PC-3 (cell line): Measurements from ENCODE around the gene CYBC1. TPM values are rescaled to one million over a fixed set of nuclear protein-coding genes. Genes with fewer than 3 reads are reported as not detected.

Experiments used
- ATAC-seq: fragments of 200-7000 bp; cut with Tn5 transposase; 2 replicates; pipeline ENCODE4 v1.9.1; 2020; ENCODE audit warnings: mild to moderate bottlenecking, moderate library complexity
- BruUV-seq: library from RNA; stranded (reverse); fragments of 400-500 nt; replicated peaks from 2 replicates; lab custom pipeline; 2021; lab: Mats Ljungman, UMichigan
- CTCF ChIA-PET: fragments of 300-600 bp; sonication (Branson Sonifier 250); formaldehyde crosslinking; loops from one replicate; lab custom pipeline; 2022; ENCODE audit warnings: antibody characterized with exemption; lab: Charles Lee
- POLR2A ChIA-PET: fragments of 300-600 bp; sonication (Branson Sonifier 250); formaldehyde crosslinking; loops from one replicate; lab custom pipeline; 2022; ENCODE audit warnings: antibody characterized with exemption; ENCODE audit not compliant: unreplicated experiment; lab: Charles Lee
- DNase-seq: peaks from one replicate; pipeline ENCODE4 v3.0.0-alpha.2; 2015
- H2AFZ ChIP-seq: fragments of 300-600 bp; sonication (generic); 2 replicates; pipeline ENCODE4 v1.6.0; 2016; ENCODE audit warnings: antibody characterized with exemption, low read length
- H3F3A ChIP-seq: fragments of 300-600 bp; sonication (generic); one replicate; pipeline ENCODE4 v1.6.0; 2017; ENCODE audit warnings: antibody characterized with exemption, low read length, control low read depth, mild to moderate bottlenecking; ENCODE audit not compliant: unreplicated experiment
- H3K27ac ChIP-seq: fragments of 300-600 bp; sonication (generic); 2 replicates; pipeline ENCODE4 v1.5.1; 2016; ENCODE audit warnings: mild to moderate bottlenecking, low read length
- H3K27me3 ChIP-seq: fragments of 300-600 bp; sonication (generic); 2 replicates; pipeline ENCODE4 v1.6.1; 2016; ENCODE audit warnings: low read length, mixed read lengths
- H3K36me3 ChIP-seq: fragments of 300-600 bp; sonication (generic); 2 replicates; pipeline ENCODE4 v1.6.1; 2016; ENCODE audit warnings: low read depth, mixed run types, low read length, mixed read lengths
- H3K4me1 ChIP-seq: fragments of 300-600 bp; sonication (generic); 2 replicates; pipeline ENCODE4 v1.5.1; 2016; ENCODE audit warnings: low read length; ENCODE audit not compliant: insufficient read depth
- H3K4me2 ChIP-seq: fragments of 300-600 bp; sonication (generic); 2 replicates; pipeline ENCODE4 v1.6.0; 2016; ENCODE audit warnings: low read length
- H3K4me3 ChIP-seq: fragments of 300-600 bp; sonication (generic); 2 replicates; pipeline ENCODE4 v1.5.1; 2016; ENCODE audit warnings: mild to moderate bottlenecking, low read length, mixed read lengths
- H3K79me2 ChIP-seq: fragments of 300-600 bp; sonication (generic); 2 replicates; pipeline ENCODE4 v1.6.1; 2017; ENCODE audit warnings: low read length, mixed read lengths
- H3K9ac ChIP-seq: fragments of 300-600 bp; sonication (generic); 2 replicates; pipeline ENCODE4 v1.6.0; 2016; ENCODE audit warnings: mild to moderate bottlenecking, low read length
- H3K9me2 ChIP-seq: fragments of 300-600 bp; sonication (generic); replicated peaks from 2 replicates; pipeline ENCODE4 v1.6.1; 2016; ENCODE audit warnings: mixed run types, low read length, mixed read lengths
- H3K9me3 ChIP-seq: fragments of 300-600 bp; sonication (generic); 2 replicates; pipeline ENCODE4 v1.6.1; 2016; ENCODE audit warnings: low read length, mixed read lengths
- H4K20me1 ChIP-seq: fragments of 300-600 bp; sonication (generic); 2 replicates; pipeline ENCODE4 v1.6.1; 2016; ENCODE audit warnings: low read length, mixed read lengths
- EZH2 ChIP-seq: fragments of 300-600 bp; sonication (generic); IDR thresholded peaks from one replicate; pipeline ENCODE4 v1.6.1; 2017; ENCODE audit warnings: antibody characterized with exemption, mild to moderate bottlenecking, low read length; ENCODE audit not compliant: unreplicated experiment
- EZH2phosphoT487 ChIP-seq: fragments of 300-600 bp; sonication (generic); IDR thresholded peaks from 2 replicates; pipeline ENCODE4 v1.6.1; 2018; ENCODE audit warnings: mild to moderate bottlenecking, antibody characterized with exemption, low read length, borderline replicate concordance
- intact Hi-C: fragments of 100-400 bp; cut with micrococcal nuclease; formaldehyde crosslinking; loops from 2 replicates; pipeline ENCODE4 v1.9.0; 2023
- total RNA-seq: library from RNA; depleted of rRNA; stranded (reverse); fragments of >200 nt; gene quantifications from 2 replicates; pipeline ENCODE4 v1.2.3, GENCODE V29; 2014
- TF ChIP-seq, protein P1 (sequence below): fragments of 300-600 bp; sonication (generic); conservative IDR thresholded peaks from 2 replicates; pipeline ENCODE4 v1.5.1; 2017; ENCODE audit warnings: antibody characterized with exemption, low read depth, mild to moderate bottlenecking, low read length

The CYBC1 gene
- total RNA-seq, 1 experiment from 2014 or later = 77.2 TPM

DNA sequence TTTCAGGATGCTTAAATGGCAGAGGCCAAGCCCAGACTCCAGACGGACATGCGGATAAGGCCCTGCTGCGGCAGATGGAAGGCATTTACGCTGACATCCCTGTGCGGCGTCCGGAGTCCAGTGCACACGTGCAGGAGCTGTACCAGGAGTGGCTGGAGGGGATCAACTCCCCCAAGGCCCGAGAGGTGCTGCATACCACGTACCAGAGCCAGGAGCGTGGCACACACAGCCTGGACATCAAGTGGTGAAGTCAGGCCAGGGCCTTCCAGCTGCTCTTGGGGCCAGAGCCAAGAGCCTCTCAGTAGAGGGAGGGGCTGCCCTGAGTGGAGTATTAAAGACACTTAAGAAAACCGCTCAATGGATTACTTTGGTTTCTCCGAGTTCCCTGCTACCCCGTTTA is 37.4 kb upstream of the CYBC1 start:
- Histone ChIP-seq H3K36me3 (peaks cover 13% of the 10 kb centered on the region), H3K79me2 (no peaks in the 10 kb centered on the region), H3K9ac (no peak overlapping the region), H3F3A (peaks cover 7% of the 10 kb centered on the region), H3K4me3 (no peak overlapping the region), H3K27ac (no peak overlapping the region), H3K27me3 (no peaks in the 10 kb centered on the region), H3K4me1 (peaks cover 10% of the 10 kb centered on the region), H2AFZ (no peak overlapping the region), H3K9me2 (no peaks in the 10 kb centered on the region), H3K4me2 (no peak overlapping the region), H4K20me1 (no peaks in the 10 kb centered on the region), H3K9me3 (no peaks in the 10 kb centered on the region)
- CTCF ChIA-PET = no interaction called here
- POLR2A ChIA-PET = no interaction called here
- TF ChIP-seq, protein P1, sequence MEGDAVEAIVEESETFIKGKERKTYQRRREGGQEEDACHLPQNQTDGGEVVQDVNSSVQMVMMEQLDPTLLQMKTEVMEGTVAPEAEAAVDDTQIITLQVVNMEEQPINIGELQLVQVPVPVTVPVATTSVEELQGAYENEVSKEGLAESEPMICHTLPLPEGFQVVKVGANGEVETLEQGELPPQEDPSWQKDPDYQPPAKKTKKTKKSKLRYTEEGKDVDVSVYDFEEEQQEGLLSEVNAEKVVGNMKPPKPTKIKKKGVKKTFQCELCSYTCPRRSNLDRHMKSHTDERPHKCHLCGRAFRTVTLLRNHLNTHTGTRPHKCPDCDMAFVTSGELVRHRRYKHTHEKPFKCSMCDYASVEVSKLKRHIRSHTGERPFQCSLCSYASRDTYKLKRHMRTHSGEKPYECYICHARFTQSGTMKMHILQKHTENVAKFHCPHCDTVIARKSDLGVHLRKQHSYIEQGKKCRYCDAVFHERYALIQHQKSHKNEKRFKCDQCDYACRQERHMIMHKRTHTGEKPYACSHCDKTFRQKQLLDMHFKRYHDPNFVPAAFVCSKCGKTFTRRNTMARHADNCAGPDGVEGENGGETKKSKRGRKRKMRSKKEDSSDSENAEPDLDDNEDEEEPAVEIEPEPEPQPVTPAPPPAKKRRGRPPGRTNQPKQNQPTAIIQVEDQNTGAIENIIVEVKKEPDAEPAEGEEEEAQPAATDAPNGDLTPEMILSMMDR = no peak
- TF ChIP-seq EZH2phosphoT487 = no peak
- no peak for TF ChIP-seq EZH2
- no peak for DNase-seq
- intact Hi-C loops = no loop called here
- no peak for ATAC-seq
- no TSS peak for BruUV-seq

DNA sequence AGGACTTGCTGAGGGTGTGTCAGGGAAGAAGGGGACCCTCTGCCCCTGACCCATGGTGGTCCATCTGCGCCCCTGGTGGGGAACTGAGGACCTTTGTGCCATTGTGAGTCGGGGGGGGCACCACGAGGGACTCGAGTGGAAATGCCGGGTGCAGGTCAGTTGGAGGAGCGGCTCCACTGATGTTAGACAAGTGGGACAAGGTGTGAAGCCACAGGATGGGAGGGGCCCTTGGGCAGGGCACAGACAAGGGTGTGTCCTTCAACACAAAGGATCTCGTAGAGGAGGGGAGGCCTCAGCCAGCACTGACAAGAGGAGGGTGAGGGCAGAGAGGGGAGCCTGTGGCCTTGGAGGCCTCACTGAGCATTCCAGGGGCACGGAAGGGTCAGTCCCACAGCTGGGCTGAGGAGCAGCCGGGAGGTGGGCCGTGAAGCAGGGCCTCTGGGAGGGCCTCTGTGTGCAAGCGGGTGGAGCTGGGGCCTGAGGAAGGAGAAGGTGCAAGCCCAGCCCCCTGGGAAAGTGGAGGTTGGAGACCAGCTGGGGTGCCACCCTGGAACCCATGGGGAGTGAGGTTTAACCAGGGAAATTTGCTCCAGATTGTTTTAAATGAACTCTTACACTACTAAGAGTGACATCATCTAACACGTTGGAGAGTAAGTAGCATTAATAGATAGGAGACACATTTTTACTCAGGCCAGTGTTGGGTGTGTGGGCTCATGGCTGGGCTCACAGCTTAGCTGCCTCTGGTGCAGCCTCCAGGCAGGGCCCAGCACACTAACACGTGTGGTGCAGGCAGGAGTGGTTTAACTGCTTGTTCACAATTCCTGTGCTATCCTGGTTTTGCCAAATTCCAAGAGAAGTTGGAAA is 35.9 kb upstream of the CYBC1 start:
- Histone ChIP-seq H3K36me3 (peaks cover 13% of the 10 kb centered on the region), H3K79me2 (no peaks in the 10 kb centered on the region), H3K4me2 (no peak overlapping the region), H4K20me1 (no peaks in the 10 kb centered on the region), H2AFZ (no peak overlapping the region), H3K9me2 (no peaks in the 10 kb centered on the region), H3F3A (no peaks in the 10 kb centered on the region), H3K27me3 (no peaks in the 10 kb centered on the region), H3K27ac (no peak overlapping the region), H3K4me3 (no peak overlapping the region), H3K9me3 (no peaks in the 10 kb centered on the region), H3K9ac (no peak overlapping the region), H3K4me1 (no peaks in the 10 kb centered on the region)
- DNase-seq (no peak), ATAC-seq (no peak)
- intact Hi-C loops = no loop called here
- POLR2A ChIA-PET = no interaction called here
- TF ChIP-seq, protein P1 = no peak
- TF ChIP-seq EZH2 = no peak
- TF ChIP-seq EZH2phosphoT487 = no peak
- CTCF ChIA-PET = no interaction called here
- BruUV-seq = no TSS peak

DNA sequence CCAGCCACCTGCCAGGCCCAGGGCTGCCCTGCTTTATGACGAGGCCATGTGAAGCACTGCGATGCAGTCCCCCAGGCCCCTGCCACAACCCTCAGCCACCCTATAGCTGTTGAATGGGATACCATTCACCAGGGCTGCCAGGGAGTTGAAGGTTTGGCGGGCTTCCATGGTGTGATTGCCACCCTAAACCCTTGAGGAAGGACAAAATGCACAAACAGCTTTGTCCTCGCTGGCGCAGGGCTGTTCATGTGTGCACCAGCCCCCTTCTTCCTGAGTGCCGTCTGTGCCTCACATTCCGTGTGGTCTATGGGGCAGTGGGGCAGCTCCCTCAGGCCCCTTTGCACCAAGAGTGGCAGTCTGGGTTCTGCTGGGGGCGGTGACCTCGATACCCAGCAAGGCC is 33.3 kb upstream of the CYBC1 start:
- Histone ChIP-seq H3K27me3 (no peaks in the 10 kb centered on the region), H3F3A (no peaks in the 10 kb centered on the region), H3K4me2 (no peak overlapping the region), H3K9ac (no peak overlapping the region), H3K79me2 (no peaks in the 10 kb centered on the region), H3K9me2 (no peaks in the 10 kb centered on the region), H3K4me3 (no peak overlapping the region), H4K20me1 (no peaks in the 10 kb centered on the region), H2AFZ (no peak overlapping the region), H3K36me3 (peaks cover 22% of the 10 kb centered on the region), H3K4me1 (no peaks in the 10 kb centered on the region), H3K9me3 (no peaks in the 10 kb centered on the region), H3K27ac (no peak overlapping the region)
- POLR2A ChIA-PET = no interaction called here
- BruUV-seq = no TSS peak
- CTCF ChIA-PET = no interaction called here
- DNase-seq (no peak), ATAC-seq (no peak)
- TF ChIP-seq EZH2phosphoT487 (no peak), EZH2 (no peak)
- TF ChIP-seq, protein P1 = no peak
- intact Hi-C loops = no loop called here
